AG04450 (cell line): Measurements from ENCODE around the gene GRK5. TPM values are rescaled to one million over a fixed set of nuclear protein-coding genes. Genes with fewer than 3 reads are reported as not detected.

Experiments used
- CTCF ChIA-PET: fragments of 300-600, 350-600 bp; formaldehyde crosslinking; extraction: SDS; loops from one replicate; lab custom pipeline; 2022; ENCODE audit warnings: antibody characterized with exemption, inconsistent platforms; lab: Charles Lee
- POLR2A ChIA-PET: fragments of 350-600 bp; formaldehyde crosslinking; extraction: SDS; loops from one replicate; lab custom pipeline; 2021; ENCODE audit warnings: antibody characterized with exemption, inconsistent platforms; lab: Yijun Ruan, JAX
- DNase-seq: peaks from one replicate; pipeline ENCODE4 v3.0.0-alpha.2; 2011; ENCODE audit warnings: low read depth, low spot score
- H3K27ac ChIP-seq: one replicate; pipeline ENCODE4 v1.5.1; 2012; ENCODE audit warnings: low read depth, low read length, control low read depth
- H3K27me3 ChIP-seq: one replicate; pipeline ENCODE4 v1.6.0; 2012; ENCODE audit warnings: low read length; ENCODE audit not compliant: control insufficient read depth, insufficient read depth
- H3K4me3 ChIP-seq: 2 replicates; pipeline ENCODE4 v1.5.1; 2011; ENCODE audit warnings: mild to moderate bottlenecking, low read depth, low read length, control low read depth
- H3K9me3 ChIP-seq: 2 replicates; pipeline ENCODE4 v1.5.1; 2012; ENCODE audit warnings: low read length; ENCODE audit not compliant: control insufficient read depth, insufficient read depth
- CTCF ChIP-seq: IDR thresholded peaks from 2 replicates; pipeline ENCODE4 v1.5.1; 2011; ENCODE audit warnings: low read depth, low read length, control low read depth, inconsistent platforms
- polyA plus RNA-seq: library from polyadenylated mRNA; depleted of rRNA; stranded (reverse); fragments of >200 nt; gene quantifications from 2 replicates; pipeline ENCODE4 v1.2.3, GENCODE V29; 2011

The GRK5 gene
- polyA plus RNA-seq, 1 experiment = 27.6 TPM

- H3K4me3 ChIP-seq = no peak overlapping the region
- peaks cover 2% of the 10 kb centered on the region; the same call in 1 of the 2 replicates for H3K9me3 ChIP-seq
- peaks cover 48% of the 10 kb centered on the region for H3K27me3 ChIP-seq
- DNase-seq = no peak
- CTCF ChIA-PET = interaction anchor here (1.8 to 2.0 kb wide), 2 partner anchors 19 to 273 kb away, joined by 6 to 8 read pairs; no protein-coding TSS in a partner anchor
- H3K27ac ChIP-seq = no peak overlapping the region
- TF ChIP-seq CTCF = no peak
- POLR2A ChIA-PET = no interaction called here
These were observed 263.7 kb downstream of the GRK5 start for GRCh38 chr10:119470920-119471702.

GRCh38 chr10:119473771-119474170 is 266.4 kb downstream of the GRK5 start:
- H3K9me3 ChIP-seq = peaks cover 2% of the 10 kb centered on the region; the same call in 1 of the 2 replicates
- H3K27me3 ChIP-seq = peaks cover 62% of the 10 kb centered on the region
- H3K27ac ChIP-seq = no peak overlapping the region
- POLR2A ChIA-PET = no interaction called here
- H3K4me3 ChIP-seq = no peak overlapping the region
- DNase-seq = no peak
- CTCF ChIA-PET = no interaction called here
- no peak for TF ChIP-seq CTCF

- Histone ChIP-seq H3K27me3 (peaks cover 63% of the 10 kb centered on the region), H3K9me3 (peaks cover 2% of the 10 kb centered on the region; the same call in 1 of the 2 replicates), H3K27ac (no peak overlapping the region), H3K4me3 (no peak overlapping the region)
- TF ChIP-seq CTCF = no peak
- ChIA-PET POLR2A (no interaction called here), CTCF (interaction anchor here (1.0 kb wide), 1 partner anchor 15 kb away, joined by 3 read pairs; no protein-coding TSS in a partner anchor)
- DNase-seq = no peak
These were observed 267.2 kb downstream of the GRK5 start for GRCh38 chr10:119474606-119475005.

- H3K27ac ChIP-seq = no peak overlapping the region
- ChIA-PET POLR2A (no interaction called here), CTCF (interaction anchor here (0.5 to 0.8 kb wide), 2 partner anchors 19 to 382 kb away, joined by 3 to 4 read pairs; no protein-coding TSS in a partner anchor)
- H3K27me3 ChIP-seq = peaks cover 48% of the 10 kb centered on the region
- no peak for DNase-seq
- no peak for TF ChIP-seq CTCF
- peaks cover 2% of the 10 kb centered on the region; the same call in 1 of the 2 replicates for H3K9me3 ChIP-seq
- H3K4me3 ChIP-seq = no peak overlapping the region
These were observed 270.1 kb downstream of the GRK5 start for GRCh38 chr10:119477444-119477843.
